Hepatocyte (in vitro differentiated cells): ENCODE data around the gene ACRV1. TPM values are rescaled to one million over a fixed set of nuclear protein-coding genes. Genes with fewer than 3 reads are reported as not detected.

ENCODE experiments used
- DNase-seq: peaks from one replicate; pipeline ENCODE4 v3.0.0-alpha.2; 2016; ENCODE audit warnings: low spot score
- H2AFZ ChIP-seq: fragments of 200-600 bp; sonication (generic); 2 replicates; pipeline ENCODE4 v1.6.0; 2016; ENCODE audit warnings: antibody characterized with exemption, mild to moderate bottlenecking
- H3K27ac ChIP-seq: fragments of 200-600 bp; sonication (generic); 2 replicates; pipeline ENCODE4 v1.5.1; 2016; ENCODE audit warnings: mild to moderate bottlenecking
- H3K27me3 ChIP-seq: fragments of 200-600 bp; sonication (generic); 2 replicates; pipeline ENCODE4 v1.6.1; 2016
- H3K36me3 ChIP-seq: fragments of 200-600 bp; sonication (generic); replicated peaks from 2 replicates; pipeline ENCODE4 v1.5.1; 2016; ENCODE audit warnings: low read depth; ENCODE audit not compliant: insufficient read depth
- H3K4me1 ChIP-seq: fragments of 200-600 bp; sonication (generic); 2 replicates; pipeline ENCODE4 v1.5.1; 2016; ENCODE audit warnings: mild to moderate bottlenecking, moderate library complexity; ENCODE audit not compliant: insufficient read depth
- H3K4me2 ChIP-seq: fragments of 200-600 bp; sonication (generic); 2 replicates; pipeline ENCODE4 v1.6.0; 2016
- H3K4me3 ChIP-seq: fragments of 200-600 bp; sonication (generic); 2 replicates; pipeline ENCODE4 v1.5.1; 2016; ENCODE audit warnings: mild to moderate bottlenecking
- H3K79me2 ChIP-seq: fragments of 200-600 bp; sonication (generic); 2 replicates; pipeline ENCODE4 v1.6.0; 2017; ENCODE audit warnings: mild to moderate bottlenecking
- H3K9me2 ChIP-seq: fragments of 200-600 bp; sonication (generic); replicated peaks from 2 replicates; pipeline ENCODE4 v1.6.0; 2017; ENCODE audit warnings: mild to moderate bottlenecking; ENCODE audit not compliant: insufficient read depth
- H3K9me3 ChIP-seq: fragments of 200-600 bp; sonication (generic); 2 replicates; pipeline ENCODE4 v1.5.1; 2016; ENCODE audit warnings: low read depth, mild to moderate bottlenecking
- H4K20me1 ChIP-seq: fragments of 200-600 bp; sonication (generic); 2 replicates; pipeline ENCODE4 v1.6.0; 2016; ENCODE audit warnings: mild to moderate bottlenecking; ENCODE audit not compliant: insufficient read depth, poor library complexity, severe bottlenecking
- CTCF ChIP-seq: fragments of 200-600 bp; sonication (generic); IDR thresholded peaks from 2 replicates; pipeline ENCODE4 v1.5.1; 2016; ENCODE audit warnings: antibody characterized with exemption, mild to moderate bottlenecking; ENCODE audit not compliant: poor library complexity
- EZH2 ChIP-seq: fragments of 200-600 bp; sonication (generic); IDR thresholded peaks from 2 replicates; pipeline ENCODE4 v1.6.1; 2016; ENCODE audit warnings: antibody characterized with exemption, mild to moderate bottlenecking, borderline replicate concordance
- EZH2phosphoT487 ChIP-seq: fragments of 200-600 bp; sonication (generic); IDR thresholded peaks from one replicate; pipeline ENCODE4 v1.6.1; 2018; ENCODE audit warnings: antibody characterized with exemption, mild to moderate bottlenecking, low read depth, moderate library complexity; ENCODE audit not compliant: unreplicated experiment, severe bottlenecking
- WGBS: methylation state at CpG from one replicate; pipeline ENCODE4 v1.1.6; 2016; ENCODE audit warnings: low lambda C conversion rate; ENCODE audit errors: missing lambda C conversion rate; 5-methylcytosine and 5-hydroxymethylcytosine counted together
- polyA plus RNA-seq: library from polyadenylated mRNA; unstranded; fragments of >200 nt; fragmentation: Nextera tagmentation; extraction: Ambion mirVana; gene quantifications from 2 replicates; pipeline ENCODE4 v1.2.1, GENCODE V29; 2016
- total RNA-seq: library from RNA; depleted of rRNA; stranded (reverse); fragments of >200 nt; gene quantifications from 2 replicates; pipeline ENCODE4 v1.2.3, GENCODE V29; 2014

ACRV1 gene
- total and polyA plus RNA-seq, 2 experiments from 2014 or later, result 0.08 TPM; not detected in 1

- DNase-seq, result no peak
- Histone ChIP-seq H2AFZ (no peak overlapping the region), H3K4me3 (no peak overlapping the region), H3K36me3 (no peaks in the 10 kb centered on the region), H3K27me3 (no peaks in the 10 kb centered on the region), H3K9me2 (no peaks in the 10 kb centered on the region), H3K27ac (no peak overlapping the region), H4K20me1 (no peaks in the 10 kb centered on the region), H3K9me3 (no peaks in the 10 kb centered on the region), H3K4me2 (no peak overlapping the region), H3K4me1 (peaks cover 4% of the 10 kb centered on the region), H3K79me2 (no peaks in the 10 kb centered on the region)
- 99% methylated on average over 4 of the region's 4 CpGs for WGBS
- peak; percentile 13 for TF ChIP-seq CTCF
- no peak for TF ChIP-seq EZH2phosphoT487
Measured at GRCh38 chr11:125679397-125679796, 1.2 kb downstream of the ACRV1 start.

- WGBS, result 96% methylated on average over 2 of the region's 2 CpGs
- H2AFZ ChIP-seq, result no peak overlapping the region
- H3K27me3 ChIP-seq, result no peaks in the 10 kb centered on the region
- no peak overlapping the region for H3K27ac ChIP-seq
- H3K4me1 ChIP-seq, result peaks cover 3% of the 10 kb centered on the region
- H4K20me1 ChIP-seq, result no peaks in the 10 kb centered on the region
- TF ChIP-seq CTCF (no peak), EZH2 (no peak), EZH2phosphoT487 (no peak)
- no peaks in the 10 kb centered on the region for H3K79me2 ChIP-seq
- no peaks in the 10 kb centered on the region for H3K36me3 ChIP-seq
- H3K9me2 ChIP-seq, result no peaks in the 10 kb centered on the region
- DNase-seq, result no peak
- no peak overlapping the region for H3K4me3 ChIP-seq
- H3K4me2 ChIP-seq, result no peak overlapping the region
- H3K9me3 ChIP-seq, result no peaks in the 10 kb centered on the region
Measured at GRCh38 chr11:125675196-125675595, 5.5 kb downstream of the ACRV1 start.

GRCh38 chr11:125674210-125674609, 6.4 kb downstream of the ACRV1 start:
- 97% methylated on average over 2 of the region's 2 CpGs for WGBS
- H3K79me2 ChIP-seq, result no peaks in the 10 kb centered on the region
- no peaks in the 10 kb centered on the region for H3K27me3 ChIP-seq
- H2AFZ ChIP-seq, result no peak overlapping the region
- H3K9me2 ChIP-seq, result no peaks in the 10 kb centered on the region
- TF ChIP-seq CTCF (no peak), EZH2phosphoT487 (no peak), EZH2 (no peak)
- no peaks in the 10 kb centered on the region for H3K36me3 ChIP-seq
- H4K20me1 ChIP-seq, result no peaks in the 10 kb centered on the region
- H3K27ac ChIP-seq, result no peak overlapping the region
- H3K9me3 ChIP-seq, result no peaks in the 10 kb centered on the region
- DNase-seq, result no peak
- no peak overlapping the region for H3K4me3 ChIP-seq
- no peak overlapping the region for H3K4me2 ChIP-seq
- no peaks in the 10 kb centered on the region for H3K4me1 ChIP-seq

- Histone ChIP-seq H3K36me3 (no peaks in the 10 kb centered on the region), H3K4me1 (no peaks in the 10 kb centered on the region), H2AFZ (no peak overlapping the region), H3K4me2 (no peak overlapping the region), H3K79me2 (no peaks in the 10 kb centered on the region), H3K27ac (no peak overlapping the region), H3K27me3 (no peaks in the 10 kb centered on the region), H3K4me3 (no peak overlapping the region), H3K9me2 (no peaks in the 10 kb centered on the region), H3K9me3 (no peaks in the 10 kb centered on the region), H4K20me1 (no peaks in the 10 kb centered on the region)
- no peak for TF ChIP-seq EZH2phosphoT487
- no peak for DNase-seq
- 92% methylated on average over 2 of the region's 2 CpGs for WGBS
Measured at GRCh38 chr11:125671561-125671960, 9.1 kb downstream of the ACRV1 start.
